ENCODE results near the gene B4GALNT1. TPM values are rescaled to one million over a fixed set of nuclear protein-coding genes. Genes with fewer than 3 reads are reported as not detected.

The B4GALNT1 gene
- total RNA-seq, 3 donors from 2014 or later, result 0.64 to 2.2 (median 0.65) TPM

DNA sequence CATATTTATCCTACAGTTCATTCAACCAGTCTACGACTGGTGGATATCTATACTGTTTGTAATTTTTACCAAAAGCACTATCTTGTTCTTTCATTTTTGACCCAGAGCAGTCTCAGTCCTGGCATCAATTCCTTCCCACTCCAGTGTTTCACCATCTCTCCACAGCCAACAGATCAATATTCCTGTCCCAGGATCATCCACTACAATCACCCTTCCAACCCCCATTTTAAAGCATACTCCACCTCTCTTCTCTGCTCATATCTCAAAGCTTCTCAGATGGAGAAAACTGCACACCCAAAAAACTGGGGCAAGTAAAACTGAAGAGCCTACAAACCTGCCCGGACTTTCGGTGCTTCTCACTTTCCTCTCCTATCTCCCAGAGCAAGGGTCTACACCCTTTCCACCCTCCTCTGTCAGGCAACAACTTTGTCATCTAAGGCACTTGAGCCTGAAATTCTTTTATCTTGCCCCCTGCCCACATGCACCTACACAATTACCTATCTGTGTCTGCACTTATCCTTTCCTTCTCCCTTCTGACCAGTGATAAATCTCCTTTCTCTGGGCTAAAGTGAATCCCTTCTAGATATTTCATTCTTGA lies 46.1 kb downstream of the B4GALNT1 start:
- no peak overlapping the region for H3K4me3 ChIP-seq
- no peaks in the 10 kb centered on the region for H3K36me3 ChIP-seq (ENCODE audit: low read depth)
- no peak for ATAC-seq
- DNase-seq, result no peak
- intact Hi-C loops (cut with DNase I, micrococcal nuclease), result no loop called here
- H3K9me3 ChIP-seq, result no peaks in the 10 kb centered on the region
- H3K4me1 ChIP-seq (ENCODE audit: low read depth), result peaks cover 2% of the 10 kb centered on the region
- TF ChIP-seq, protein P1, sequence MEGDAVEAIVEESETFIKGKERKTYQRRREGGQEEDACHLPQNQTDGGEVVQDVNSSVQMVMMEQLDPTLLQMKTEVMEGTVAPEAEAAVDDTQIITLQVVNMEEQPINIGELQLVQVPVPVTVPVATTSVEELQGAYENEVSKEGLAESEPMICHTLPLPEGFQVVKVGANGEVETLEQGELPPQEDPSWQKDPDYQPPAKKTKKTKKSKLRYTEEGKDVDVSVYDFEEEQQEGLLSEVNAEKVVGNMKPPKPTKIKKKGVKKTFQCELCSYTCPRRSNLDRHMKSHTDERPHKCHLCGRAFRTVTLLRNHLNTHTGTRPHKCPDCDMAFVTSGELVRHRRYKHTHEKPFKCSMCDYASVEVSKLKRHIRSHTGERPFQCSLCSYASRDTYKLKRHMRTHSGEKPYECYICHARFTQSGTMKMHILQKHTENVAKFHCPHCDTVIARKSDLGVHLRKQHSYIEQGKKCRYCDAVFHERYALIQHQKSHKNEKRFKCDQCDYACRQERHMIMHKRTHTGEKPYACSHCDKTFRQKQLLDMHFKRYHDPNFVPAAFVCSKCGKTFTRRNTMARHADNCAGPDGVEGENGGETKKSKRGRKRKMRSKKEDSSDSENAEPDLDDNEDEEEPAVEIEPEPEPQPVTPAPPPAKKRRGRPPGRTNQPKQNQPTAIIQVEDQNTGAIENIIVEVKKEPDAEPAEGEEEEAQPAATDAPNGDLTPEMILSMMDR (IDR thresholded peaks at IDR 0.05), result no peak

DNA sequence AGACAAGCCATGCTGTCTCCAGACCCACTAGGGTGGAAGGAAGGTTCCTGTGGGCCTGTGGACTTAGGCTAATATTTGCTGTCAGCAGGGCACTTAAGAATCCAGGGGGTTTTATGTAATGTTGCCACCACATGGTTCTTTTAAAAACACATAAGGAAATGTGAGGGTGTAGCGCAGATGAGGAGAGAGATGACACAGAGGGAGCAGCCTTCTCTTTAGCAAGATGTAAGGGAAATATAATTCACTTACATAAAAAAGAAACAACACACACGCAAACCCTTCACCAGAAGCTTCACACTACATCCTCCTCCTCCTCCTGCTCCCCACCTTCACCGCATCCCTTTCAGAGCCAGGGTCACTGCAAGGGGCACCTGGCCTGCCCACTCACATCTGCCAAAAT lies 46.9 kb downstream of the B4GALNT1 start:
- TF ChIP-seq, protein P1 (IDR thresholded peaks at IDR 0.05), result no peak
- H3K4me1 ChIP-seq (ENCODE audit: low read depth), result no peaks in the 10 kb centered on the region
- intact Hi-C loops (cut with DNase I, micrococcal nuclease), result no loop called here
- no peak for DNase-seq
- H3K4me3 ChIP-seq, result no peak overlapping the region
- no peak for ATAC-seq
- H3K9me3 ChIP-seq, result no peaks in the 10 kb centered on the region
- no peaks in the 10 kb centered on the region for H3K36me3 ChIP-seq (ENCODE audit: low read depth)

DNA sequence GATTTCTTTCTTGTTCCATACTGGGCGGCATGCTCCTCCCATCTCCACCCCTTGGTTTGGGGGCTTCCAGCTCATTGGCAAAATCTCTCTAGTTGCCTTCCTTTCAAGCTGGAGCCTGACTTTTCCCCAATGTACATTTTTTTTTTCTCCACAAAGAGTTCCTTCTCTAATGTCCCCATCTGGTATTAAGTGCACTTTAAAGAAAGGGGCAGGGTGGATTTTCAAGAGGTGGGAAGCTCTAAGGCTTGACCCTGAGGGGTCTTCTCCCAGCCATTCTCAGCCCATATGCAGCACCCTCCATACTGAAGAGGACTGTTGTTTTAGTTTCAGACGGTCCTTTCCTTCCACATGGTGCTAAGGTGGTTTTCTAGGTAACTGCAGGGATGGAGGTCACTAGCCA lies 47.8 kb downstream of the B4GALNT1 start:
- Histone ChIP-seq H3K36me3 (ENCODE audit: low read depth) (no peaks in the 10 kb centered on the region), H3K9me3 (no peaks in the 10 kb centered on the region), H3K4me3 (no peak overlapping the region), H3K4me1 (ENCODE audit: low read depth) (no peaks in the 10 kb centered on the region)
- TF ChIP-seq, protein P1 (IDR thresholded peaks at IDR 0.05), result no peak
- intact Hi-C loops (cut with DNase I, micrococcal nuclease), result no loop called here
- no peak for ATAC-seq
- no peak for DNase-seq

DNA sequence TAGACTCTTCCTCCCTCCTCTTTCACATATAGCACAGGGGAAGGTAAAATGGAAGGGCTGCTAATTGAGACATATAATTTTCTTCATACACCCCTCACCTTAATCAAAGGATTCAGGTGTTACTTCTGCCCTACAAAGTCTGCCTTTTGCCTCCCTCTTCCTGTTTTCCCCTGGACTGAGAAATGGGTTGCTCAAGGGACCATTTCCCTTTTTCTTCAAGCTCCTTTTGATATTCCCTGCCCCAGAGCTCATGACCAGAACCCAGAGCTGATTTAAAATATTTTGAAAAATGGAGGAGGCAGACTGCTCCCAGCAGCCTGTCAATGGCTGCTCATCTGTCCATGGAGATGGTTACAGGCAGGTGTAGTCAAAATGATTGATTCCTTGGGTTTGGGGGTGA lies 48.3 kb downstream of the B4GALNT1 start:
- intact Hi-C loops (cut with DNase I, micrococcal nuclease), result loop anchor here (5.0 kb wide), 1 partner anchor 38 kb away; no protein-coding TSS in a partner anchor
- DNase-seq, result no peak
- ATAC-seq, result no peak
- TF ChIP-seq, protein P1 (IDR thresholded peaks at IDR 0.05), result no peak
- no peaks in the 10 kb centered on the region for H3K36me3 ChIP-seq (ENCODE audit: low read depth)
- no peaks in the 10 kb centered on the region for H3K4me1 ChIP-seq (ENCODE audit: low read depth)
- no peak overlapping the region for H3K4me3 ChIP-seq
- no peaks in the 10 kb centered on the region for H3K9me3 ChIP-seq

DNA sequence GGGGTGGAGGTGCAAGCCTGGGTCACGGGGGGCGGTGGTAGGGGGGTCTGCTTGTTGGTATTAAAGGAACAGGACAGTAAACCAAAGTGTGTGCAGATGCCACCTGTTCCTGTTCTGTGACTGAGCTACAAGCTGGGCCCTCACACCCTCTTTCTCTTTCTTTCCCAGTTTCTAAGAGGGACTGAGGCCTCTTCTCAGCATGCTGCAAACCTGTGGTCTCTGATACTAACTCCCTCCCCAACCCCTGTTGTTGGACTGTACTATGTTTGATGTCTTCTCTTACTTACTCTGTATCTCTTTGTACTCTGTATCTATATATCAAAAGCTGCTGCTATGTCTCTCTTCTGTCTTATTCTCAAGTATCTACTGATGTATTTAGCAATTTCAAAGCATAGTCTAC lies 49.0 kb downstream of the B4GALNT1 start:
- Histone ChIP-seq H3K9me3 (no peaks in the 10 kb centered on the region), H3K36me3 (ENCODE audit: low read depth) (no peaks in the 10 kb centered on the region), H3K4me3 (no peak overlapping the region), H3K4me1 (ENCODE audit: low read depth) (no peaks in the 10 kb centered on the region)
- intact Hi-C loops (cut with DNase I, micrococcal nuclease), result loop anchor here (5.0 kb wide), 1 partner anchor 38 kb away; no protein-coding TSS in a partner anchor
- DNase-seq (no peak), ATAC-seq (no peak)
- TF ChIP-seq, protein P1 (IDR thresholded peaks at IDR 0.05), result no peak
